ENCODE data around the gene MS4A8. TPM values are rescaled to one million over a fixed set of nuclear protein-coding genes. Genes with fewer than 3 reads are reported as not detected.
"Not testable (repeated sequence)": the region's sequence is repeated elsewhere in the genome, so short reads cannot be mapped to it uniquely, and the experiment has no call there.

The MS4A8 gene
- not detected in 2 replicates for total RNA-seq

DNA sequence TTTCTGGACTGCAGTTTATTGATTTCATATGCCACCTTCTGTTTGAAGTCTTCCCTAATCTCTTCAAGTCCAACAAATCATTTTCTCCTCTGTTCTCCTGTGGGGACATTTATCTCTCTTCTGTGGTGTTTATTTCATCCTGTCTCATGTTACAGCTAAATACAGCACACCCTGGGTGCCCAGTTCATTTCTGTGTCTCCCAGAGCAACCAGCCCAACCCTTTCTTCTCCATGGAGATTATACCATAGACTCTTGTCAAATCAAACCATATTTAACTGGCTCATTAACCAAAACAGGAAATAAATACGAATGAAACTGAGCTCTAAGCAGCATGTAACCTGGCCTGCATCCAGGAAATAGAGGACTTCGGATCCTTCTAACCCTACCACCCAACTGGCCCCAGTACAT lies at the start of gene MS4A8:
Gene MS4A8 (plus strand): TSS at position 329 of the 408 bp plus-strand sequence. CDS start 1,249 bp downstream, outside the sequence.
- no peaks in the 10 kb centered on the region for H3K36me3 Mint-ChIP-seq (ENCODE audit: low read depth)
- H3K9me3 Mint-ChIP-seq = no peaks in the 10 kb centered on the region
- intact Hi-C loops (cut with micrococcal nuclease) = no loop called here
- H3K4me1 Mint-ChIP-seq = no peaks in the 10 kb centered on the region
- H3K4me3 Mint-ChIP-seq = no peak within 1 kb of the TSS
- H3K27me3 Mint-ChIP-seq = peaks cover 14% of the 10 kb centered on the region
- no peak within 1 kb of the TSS for H3K27ac Mint-ChIP-seq
- no peak for DNase-seq

- H3K27ac Mint-ChIP-seq = no peak overlapping the region
- H3K27me3 Mint-ChIP-seq = peaks cover 2% of the 10 kb centered on the region
- H3K9me3 Mint-ChIP-seq = no peaks in the 10 kb centered on the region
These were observed 41.5 kb upstream of the MS4A8 start for GRCh38 chr11:60657888-60658287.

DNA sequence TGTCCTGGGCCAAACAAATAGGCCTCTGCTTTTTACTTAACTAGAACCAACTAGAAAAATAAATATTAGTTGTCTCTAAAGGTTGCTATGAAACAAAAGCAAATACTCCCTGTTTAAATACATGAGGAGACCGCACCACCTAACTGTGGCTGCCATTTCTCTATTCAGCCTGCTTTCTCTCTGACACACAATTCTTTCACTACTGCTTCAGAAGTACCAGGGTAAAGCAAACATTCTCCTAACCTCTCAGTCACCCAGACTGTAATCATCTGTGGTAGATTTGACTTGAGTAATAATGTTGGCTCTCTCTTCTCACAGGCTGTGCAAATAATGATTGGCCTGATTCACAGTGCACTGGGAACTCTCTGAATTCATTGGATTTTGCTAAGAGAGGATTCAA lies 41.0 kb upstream of the MS4A8 start:
- Mint-ChIP-seq H3K9me3 (no peaks in the 10 kb centered on the region), H3K27ac (no peak overlapping the region), H3K4me3 (no peak overlapping the region), H3K4me1 (no peaks in the 10 kb centered on the region), H3K27me3 (peaks cover 2% of the 10 kb centered on the region), H3K36me3 (ENCODE audit: low read depth) (no peaks in the 10 kb centered on the region)
- no peak for DNase-seq
- intact Hi-C loops (cut with micrococcal nuclease) = no loop called here

More at GRCh38 chr11:60657888-60658287, 41.5 kb upstream of the MS4A8 start:
- Mint-ChIP-seq H3K36me3 (ENCODE audit: low read depth) (no peaks in the 10 kb centered on the region), H3K4me1 (no peaks in the 10 kb centered on the region), H3K4me3 (no peak overlapping the region)
- no peak for DNase-seq
- intact Hi-C loops (cut with micrococcal nuclease) = no loop called here

- Mint-ChIP-seq H3K27ac (no peak overlapping the region), H3K9me3 (peaks cover under 1% of the 10 kb centered on the region), H3K36me3 (ENCODE audit: low read depth) (no peaks in the 10 kb centered on the region), H3K4me3 (no peak overlapping the region), H3K27me3 (no peaks in the 10 kb centered on the region), H3K4me1 (no peaks in the 10 kb centered on the region)
- DNase-seq = no peak
- intact Hi-C loops (cut with micrococcal nuclease) = no loop called here
These were observed 27.2 kb upstream of the MS4A8 start for GRCh38 chr11:60672255-60672654.

DNA sequence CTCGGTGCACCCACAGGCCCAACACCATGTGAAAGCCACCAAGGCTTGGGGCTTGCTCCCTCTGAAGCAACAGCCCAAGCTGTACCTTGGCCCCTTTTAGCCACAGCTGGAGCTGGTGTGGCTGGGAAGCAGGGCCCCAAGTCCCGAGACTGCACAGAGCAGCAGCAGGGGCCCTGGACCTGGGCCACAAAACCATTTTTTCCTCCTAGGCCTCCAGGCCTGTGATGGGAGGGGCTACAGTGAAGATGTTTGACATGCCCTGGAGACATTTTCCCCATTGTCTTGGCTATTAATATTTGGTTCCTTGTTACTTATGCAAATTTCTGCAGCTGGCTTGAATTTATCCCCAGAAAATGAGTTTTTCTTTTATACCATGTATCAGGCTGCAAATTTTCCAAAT lies 21.2 kb upstream of the MS4A8 start:
- H3K4me1 Mint-ChIP-seq; H3K27me3 Mint-ChIP-seq; H3K4me3 Mint-ChIP-seq; H3K27ac Mint-ChIP-seq; intact Hi-C loops (cut with micrococcal nuclease); H3K36me3 Mint-ChIP-seq (ENCODE audit: low read depth); DNase-seq; H3K9me3 Mint-ChIP-seq: not testable (repeated sequence)

DNA sequence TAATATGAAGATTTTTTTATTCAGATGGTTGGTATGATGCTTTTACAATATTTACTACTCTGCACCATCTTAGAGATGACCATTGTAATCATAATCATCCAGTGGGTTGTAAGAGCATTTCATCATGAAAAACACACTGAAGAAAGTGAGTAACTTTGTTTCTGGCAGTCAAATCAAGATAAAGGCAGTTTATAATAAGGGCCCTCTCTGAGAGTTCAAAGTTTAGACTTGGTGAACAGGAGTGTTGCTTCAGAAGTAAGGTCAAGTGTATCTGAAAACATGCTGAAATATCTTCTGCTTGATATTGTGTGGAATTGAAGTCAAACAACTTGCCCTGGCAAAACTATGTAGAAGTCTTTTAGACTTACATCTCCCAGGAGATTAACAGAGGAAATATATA lies 19.5 kb upstream of the MS4A8 start:
- peaks cover 10% of the 10 kb centered on the region for H3K9me3 Mint-ChIP-seq
- H3K4me1 Mint-ChIP-seq = no peaks in the 10 kb centered on the region
- no peak for DNase-seq
- H3K36me3 Mint-ChIP-seq (ENCODE audit: low read depth) = no peaks in the 10 kb centered on the region
- H3K27ac Mint-ChIP-seq = no peak overlapping the region
- no peaks in the 10 kb centered on the region for H3K27me3 Mint-ChIP-seq
- H3K4me3 Mint-ChIP-seq = no peak overlapping the region
- intact Hi-C loops (cut with micrococcal nuclease) = no loop called here

GRCh38 chr11:60680455-60681119 lies 18.8 kb upstream of the MS4A8 start:
- Mint-ChIP-seq H3K36me3 (ENCODE audit: low read depth) (no peaks in the 10 kb centered on the region), H3K27me3 (no peaks in the 10 kb centered on the region), H3K4me3 (no peak overlapping the region), H3K27ac (no peak overlapping the region), H3K4me1 (no peaks in the 10 kb centered on the region), H3K9me3 (peaks cover 10% of the 10 kb centered on the region)
- intact Hi-C loops (cut with micrococcal nuclease) = no loop called here
- no peak for DNase-seq

DNA sequence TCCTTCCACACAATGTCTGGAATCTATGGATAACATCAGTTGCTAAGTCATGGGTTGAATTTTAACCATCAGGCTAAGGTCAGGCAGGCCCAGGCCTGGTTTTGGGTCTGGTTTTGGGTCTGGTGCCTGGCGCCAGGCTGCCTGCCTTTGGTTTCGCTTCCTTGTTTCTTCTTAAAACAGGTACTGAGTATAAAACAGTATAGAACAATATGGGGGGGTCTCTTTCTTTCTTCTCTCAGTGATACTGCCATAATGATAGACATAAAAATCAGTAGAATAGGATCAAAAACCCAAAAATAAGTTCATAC lies 14.9 kb upstream of the MS4A8 start:
- H3K27me3 Mint-ChIP-seq; intact Hi-C loops (cut with micrococcal nuclease); H3K4me3 Mint-ChIP-seq; H3K9me3 Mint-ChIP-seq; H3K36me3 Mint-ChIP-seq (ENCODE audit: low read depth); DNase-seq; H3K4me1 Mint-ChIP-seq; H3K27ac Mint-ChIP-seq: not testable (repeated sequence)

GRCh38 chr11:60691661-60692060 lies 7.8 kb upstream of the MS4A8 start:
- Mint-ChIP-seq H3K4me3 (no peak overlapping the region), H3K4me1 (no peaks in the 10 kb centered on the region), H3K9me3 (no peaks in the 10 kb centered on the region), H3K27me3 (peaks cover 12% of the 10 kb centered on the region), H3K27ac (no peak overlapping the region), H3K36me3 (ENCODE audit: low read depth) (no peaks in the 10 kb centered on the region)
- intact Hi-C loops (cut with micrococcal nuclease) = no loop called here
- DNase-seq = no peak

- intact Hi-C loops (cut with micrococcal nuclease) = no loop called here
- no peaks in the 10 kb centered on the region for H3K9me3 Mint-ChIP-seq
- H3K4me1 Mint-ChIP-seq = no peaks in the 10 kb centered on the region
- H3K36me3 Mint-ChIP-seq (ENCODE audit: low read depth) = no peaks in the 10 kb centered on the region
- no peak overlapping the region for H3K4me3 Mint-ChIP-seq
- no peak overlapping the region for H3K27ac Mint-ChIP-seq
- DNase-seq = no peak
- peaks cover 14% of the 10 kb centered on the region for H3K27me3 Mint-ChIP-seq
These were observed 524 bp downstream of the MS4A8 start for GRCh38 chr11:60699936-60700335.

DNA sequence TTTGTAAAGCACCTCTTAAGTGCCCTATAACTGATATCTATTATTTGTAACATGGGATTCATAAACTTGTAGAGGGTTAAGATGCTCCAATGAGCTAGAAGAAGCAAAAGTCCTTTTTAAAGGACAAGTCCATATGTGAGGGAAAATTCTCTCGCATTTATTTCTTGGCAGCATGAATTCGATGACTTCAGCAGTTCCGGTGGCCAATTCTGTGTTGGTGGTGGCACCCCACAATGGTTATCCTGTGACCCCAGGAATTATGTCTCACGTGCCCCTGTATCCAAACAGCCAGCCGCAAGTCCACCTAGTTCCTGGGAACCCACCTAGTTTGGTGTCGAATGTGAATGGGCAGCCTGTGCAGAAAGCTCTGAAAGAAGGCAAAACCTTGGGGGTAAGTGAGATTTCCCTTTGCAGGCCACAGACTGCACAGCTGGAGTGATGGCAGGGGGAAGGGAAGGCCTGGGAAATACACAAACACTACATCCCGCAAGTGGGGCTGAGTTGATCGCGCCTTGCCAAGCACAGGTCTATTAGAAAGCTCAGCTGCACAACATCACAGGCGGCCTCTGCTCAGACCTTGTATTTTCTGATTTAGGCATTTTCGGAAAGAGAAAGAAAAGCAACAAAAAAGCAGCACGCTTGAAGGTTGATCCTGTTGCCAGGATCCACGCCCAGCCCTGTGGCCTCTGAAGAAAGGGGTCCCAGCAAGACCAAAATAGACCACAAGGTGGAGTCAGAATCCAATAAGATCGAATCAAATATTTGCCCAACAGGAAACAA lies 1.5 kb downstream of the MS4A8 start:
- no peak overlapping the region for H3K27ac Mint-ChIP-seq
- H3K27me3 Mint-ChIP-seq = peaks cover 5% of the 10 kb centered on the region
- H3K9me3 Mint-ChIP-seq = no peaks in the 10 kb centered on the region
- no peak overlapping the region for H3K4me3 Mint-ChIP-seq
- H3K36me3 Mint-ChIP-seq (ENCODE audit: low read depth) = no peaks in the 10 kb centered on the region
- DNase-seq = no peak
- no peaks in the 10 kb centered on the region for H3K4me1 Mint-ChIP-seq
- intact Hi-C loops (cut with micrococcal nuclease) = no loop called here

- Mint-ChIP-seq H3K4me3 (no peak overlapping the region), H3K9me3 (no peaks in the 10 kb centered on the region), H3K4me1 (no peaks in the 10 kb centered on the region), H3K27ac (no peak overlapping the region), H3K36me3 (ENCODE audit: low read depth) (no peaks in the 10 kb centered on the region), H3K27me3 (peaks cover 5% of the 10 kb centered on the region)
- intact Hi-C loops (cut with micrococcal nuclease) = no loop called here
- DNase-seq = no peak
These were observed 2.0 kb downstream of the MS4A8 start for GRCh38 chr11:60701469-60701818.

DNA sequence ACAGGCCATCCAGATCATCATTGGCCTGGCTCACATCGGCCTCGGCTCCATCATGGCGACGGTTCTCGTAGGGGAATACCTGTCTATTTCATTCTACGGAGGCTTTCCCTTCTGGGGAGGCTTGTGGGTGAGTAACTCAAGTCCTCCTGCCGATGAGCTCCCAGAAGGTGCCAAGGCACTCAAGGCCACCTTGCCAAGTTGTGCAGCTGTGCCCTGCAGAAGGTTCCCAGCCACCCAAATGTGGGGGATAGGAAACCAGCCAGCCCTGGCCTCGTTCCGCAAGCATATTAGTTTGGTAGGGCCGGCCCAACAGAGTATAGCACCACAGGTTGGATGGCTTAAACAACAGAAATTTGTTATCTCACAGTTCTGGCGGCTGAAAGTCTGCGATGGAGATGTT lies 4.0 kb downstream of the MS4A8 start:
- H3K4me3 Mint-ChIP-seq = no peak overlapping the region
- no peaks in the 10 kb centered on the region for H3K36me3 Mint-ChIP-seq (ENCODE audit: low read depth)
- DNase-seq = no peak
- H3K9me3 Mint-ChIP-seq = no peaks in the 10 kb centered on the region
- no peak overlapping the region for H3K27ac Mint-ChIP-seq
- no peaks in the 10 kb centered on the region for H3K4me1 Mint-ChIP-seq
- intact Hi-C loops (cut with micrococcal nuclease) = no loop called here
- peaks cover 3% of the 10 kb centered on the region for H3K27me3 Mint-ChIP-seq

DNA sequence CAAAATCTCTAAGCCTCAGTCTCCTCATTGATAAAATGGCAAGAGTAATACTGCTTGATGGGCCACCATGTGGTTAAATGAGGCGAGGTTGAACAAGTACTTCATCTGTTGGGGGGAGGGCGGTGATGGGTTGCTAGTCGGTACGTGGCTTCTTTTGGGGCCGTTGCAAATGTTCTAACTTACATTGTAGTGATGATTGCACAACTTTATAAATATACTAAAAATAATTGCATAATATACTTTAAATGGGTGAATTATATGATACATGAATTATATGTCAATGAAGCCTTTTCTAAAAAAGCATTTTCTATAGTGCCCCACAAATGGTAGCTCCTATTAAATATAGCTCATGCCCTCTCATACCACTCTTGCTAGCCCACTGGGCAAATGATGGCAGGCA lies 6.5 kb downstream of the MS4A8 start:
- peaks cover 3% of the 10 kb centered on the region for H3K27me3 Mint-ChIP-seq
- no peaks in the 10 kb centered on the region for H3K4me1 Mint-ChIP-seq
- H3K9me3 Mint-ChIP-seq = no peaks in the 10 kb centered on the region
- no peak overlapping the region for H3K27ac Mint-ChIP-seq
- DNase-seq = no peak
- no peaks in the 10 kb centered on the region for H3K36me3 Mint-ChIP-seq (ENCODE audit: low read depth)
- intact Hi-C loops (cut with micrococcal nuclease) = no loop called here
- no peak overlapping the region for H3K4me3 Mint-ChIP-seq

DNA sequence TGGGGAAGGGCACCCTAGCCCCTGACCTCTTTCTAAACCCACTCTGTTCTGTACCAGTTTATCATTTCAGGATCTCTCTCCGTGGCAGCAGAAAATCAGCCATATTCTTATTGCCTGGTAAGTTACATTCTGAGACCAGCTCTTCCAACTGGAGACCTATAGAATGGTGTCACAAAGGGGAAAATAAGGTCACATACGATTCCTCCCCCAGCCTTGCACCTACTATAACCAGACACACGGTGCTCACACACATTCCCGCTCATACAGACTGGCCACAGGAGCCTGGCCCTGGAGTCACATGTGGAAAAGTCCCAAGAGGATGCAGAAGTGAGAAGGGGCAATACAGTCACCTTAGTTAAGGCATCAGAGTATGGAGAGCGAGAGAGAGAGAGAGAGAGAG lies 7.5 kb downstream of the MS4A8 start:
- Mint-ChIP-seq H3K36me3 (ENCODE audit: low read depth) (no peaks in the 10 kb centered on the region), H3K4me3 (no peak overlapping the region), H3K27ac (no peak overlapping the region), H3K4me1 (no peaks in the 10 kb centered on the region), H3K9me3 (no peaks in the 10 kb centered on the region), H3K27me3 (peaks cover 5% of the 10 kb centered on the region)
- no peak for DNase-seq
- intact Hi-C loops (cut with micrococcal nuclease) = no loop called here
